Breast epithelium (tissue), 4 donors: ENCODE results near the gene PRH2. TPM values are rescaled to one million over a fixed set of nuclear protein-coding genes. Genes with fewer than 3 reads are reported as not detected.

ENCODE experiments used
- DNase-seq, 2 donors: peaks; one replicate each; pipeline ENCODE4 v3.0.0-alpha.2; 2019; ENCODE audit warnings: low spot score in 2 of 2
- H3K27ac ChIP-seq, 2 donors: fragments of 200-600 bp; sonication (generic) in 1 of 2; one replicate each; pipeline ENCODE4 v1.5.1; 2016 to 2019; ENCODE audit warnings: mild to moderate bottlenecking in 1 of 2
- H3K27me3 ChIP-seq, 2 donors: fragments of 200-600 bp; sonication (generic) in 1 of 2; one replicate each; pipeline versions ENCODE4 v1.5.1 to v1.6.0; 2017 to 2019; ENCODE audit warnings: control low read depth in 1 of 2, mild to moderate bottlenecking in 1 of 2
- H3K36me3 ChIP-seq: fragments of 200-600 bp; one replicate; pipeline ENCODE4 v1.5.1; 2019
- H3K4me1 ChIP-seq, 2 donors: fragments of 200-600 bp; sonication (generic); one replicate each; pipeline ENCODE4 v1.5.1; 2016 to 2019; ENCODE audit warnings: control low read depth in 1 of 2
- H3K4me3 ChIP-seq, 3 donors: fragments of 200-600 bp; sonication (generic); 1 replicate in 2 of 3; 2 replicates in 1 of 3; pipeline ENCODE4 v1.5.1; 2016 to 2019; ENCODE audit warnings: mild to moderate bottlenecking in 3 of 3, moderate library complexity in 2 of 3
- H3K9me3 ChIP-seq, 2 donors: fragments of 200-600 bp; sonication (generic) in 1 of 2; one replicate each; pipeline ENCODE4 v1.5.1; 2016 to 2019; ENCODE audit warnings: control low read depth in 1 of 2
- POLR2A ChIP-seq: fragments of 450-650 bp; IDR thresholded peaks from one replicate; pipeline ENCODE4 v1.6.1; 2016; ENCODE audit warnings: antibody characterized with exemption, mild to moderate bottlenecking, moderate library complexity
- POLR2AphosphoS5 ChIP-seq, 3 donors: sonication (generic); formaldehyde crosslinking; IDR thresholded peaks; one replicate each; pipeline ENCODE4 v1.6.1; 2017; ENCODE audit warnings: antibody characterized with exemption in 3 of 3
- intact Hi-C: fragments of 100-400 bp; cut with DNase I; formaldehyde crosslinking; loops from one replicate; pipeline ENCODE4 v1.15.1; 2023; ENCODE audit warnings: low total_unique reads
- total RNA-seq, 3 donors: library from RNA; depleted of rRNA; stranded (reverse); fragments of >200 nt; gene quantifications; one replicate each; pipeline ENCODE4 v1.1.0, GENCODE V29; 2016
- TF ChIP-seq, protein P1 (sequence below), 3 donors: fragments of 450-650 bp; IDR thresholded peaks; one replicate each; pipeline ENCODE4 v1.5.1; 2016 to 2017; ENCODE audit warnings: antibody characterized with exemption in 3 of 3, mild to moderate bottlenecking in 3 of 3, moderate library complexity in 3 of 3

Gene PRH2
- total RNA-seq, 3 donors from 2014 or later = not detected

DNA sequence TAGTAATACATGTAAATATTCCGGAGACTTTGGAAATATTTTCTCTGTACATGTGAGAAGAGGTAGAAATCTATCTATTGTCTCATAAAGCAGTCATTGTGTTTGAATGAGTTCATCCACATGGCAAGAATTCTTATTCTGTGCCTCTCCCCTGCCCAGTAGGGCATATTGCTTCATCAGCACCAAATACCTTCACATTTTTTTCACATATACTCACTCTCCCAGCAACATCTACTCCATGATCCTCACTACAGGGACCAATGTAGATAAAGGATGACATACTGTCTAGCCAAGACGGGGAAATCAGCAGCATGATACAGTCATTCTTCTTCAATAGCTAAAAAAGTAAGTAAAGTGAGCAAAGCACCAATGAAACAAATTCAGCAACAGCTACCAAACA lies 11.4 kb downstream of the PRH2 start:
- Histone ChIP-seq H3K27me3 (no peaks in the 10 kb centered on the region), H3K4me1 (no peaks in the 10 kb centered on the region), H3K9me3 (no peaks in the 10 kb centered on the region), H3K4me3 (no peak overlapping the region), H3K27ac (no peak overlapping the region), H3K36me3 (no peaks in the 10 kb centered on the region)
- no peak for TF ChIP-seq POLR2A
- TF ChIP-seq, protein P1, sequence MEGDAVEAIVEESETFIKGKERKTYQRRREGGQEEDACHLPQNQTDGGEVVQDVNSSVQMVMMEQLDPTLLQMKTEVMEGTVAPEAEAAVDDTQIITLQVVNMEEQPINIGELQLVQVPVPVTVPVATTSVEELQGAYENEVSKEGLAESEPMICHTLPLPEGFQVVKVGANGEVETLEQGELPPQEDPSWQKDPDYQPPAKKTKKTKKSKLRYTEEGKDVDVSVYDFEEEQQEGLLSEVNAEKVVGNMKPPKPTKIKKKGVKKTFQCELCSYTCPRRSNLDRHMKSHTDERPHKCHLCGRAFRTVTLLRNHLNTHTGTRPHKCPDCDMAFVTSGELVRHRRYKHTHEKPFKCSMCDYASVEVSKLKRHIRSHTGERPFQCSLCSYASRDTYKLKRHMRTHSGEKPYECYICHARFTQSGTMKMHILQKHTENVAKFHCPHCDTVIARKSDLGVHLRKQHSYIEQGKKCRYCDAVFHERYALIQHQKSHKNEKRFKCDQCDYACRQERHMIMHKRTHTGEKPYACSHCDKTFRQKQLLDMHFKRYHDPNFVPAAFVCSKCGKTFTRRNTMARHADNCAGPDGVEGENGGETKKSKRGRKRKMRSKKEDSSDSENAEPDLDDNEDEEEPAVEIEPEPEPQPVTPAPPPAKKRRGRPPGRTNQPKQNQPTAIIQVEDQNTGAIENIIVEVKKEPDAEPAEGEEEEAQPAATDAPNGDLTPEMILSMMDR (IDR thresholded peaks at IDR 0.05) = no peak
- no peak for TF ChIP-seq POLR2AphosphoS5 (IDR thresholded peaks at IDR 0.05)
- intact Hi-C loops = no loop called here
- no peak for DNase-seq

DNA sequence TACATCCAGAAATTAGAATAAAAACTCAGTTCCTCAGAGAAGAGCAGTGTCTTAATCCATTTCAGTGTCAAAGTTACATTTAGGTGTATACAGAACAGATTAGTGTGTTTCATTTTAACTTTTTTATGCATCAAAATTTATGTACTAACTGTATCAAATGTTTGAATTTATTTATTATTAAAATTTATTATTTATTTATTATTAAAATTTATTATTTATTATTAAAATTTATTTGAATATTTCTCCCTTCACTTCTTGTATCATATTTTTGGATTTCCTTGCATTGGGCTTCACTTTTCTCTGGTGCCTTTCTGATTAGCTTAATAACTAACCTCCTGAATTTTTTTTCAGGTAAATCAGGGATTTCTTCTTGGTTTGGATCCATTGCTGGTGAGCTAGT lies 12.3 kb downstream of the PRH2 start:
- TF ChIP-seq POLR2AphosphoS5 (IDR thresholded peaks at IDR 0.05) (no peak), POLR2A (no peak)
- TF ChIP-seq, protein P1 (IDR thresholded peaks at IDR 0.05) = no peak
- DNase-seq = no peak
- Histone ChIP-seq H3K9me3 (no peaks in the 10 kb centered on the region), H3K27me3 (no peaks in the 10 kb centered on the region), H3K27ac (no peak overlapping the region), H3K4me3 (no peak overlapping the region), H3K4me1 (no peaks in the 10 kb centered on the region), H3K36me3 (no peaks in the 10 kb centered on the region)
- intact Hi-C loops = no loop called here

DNA sequence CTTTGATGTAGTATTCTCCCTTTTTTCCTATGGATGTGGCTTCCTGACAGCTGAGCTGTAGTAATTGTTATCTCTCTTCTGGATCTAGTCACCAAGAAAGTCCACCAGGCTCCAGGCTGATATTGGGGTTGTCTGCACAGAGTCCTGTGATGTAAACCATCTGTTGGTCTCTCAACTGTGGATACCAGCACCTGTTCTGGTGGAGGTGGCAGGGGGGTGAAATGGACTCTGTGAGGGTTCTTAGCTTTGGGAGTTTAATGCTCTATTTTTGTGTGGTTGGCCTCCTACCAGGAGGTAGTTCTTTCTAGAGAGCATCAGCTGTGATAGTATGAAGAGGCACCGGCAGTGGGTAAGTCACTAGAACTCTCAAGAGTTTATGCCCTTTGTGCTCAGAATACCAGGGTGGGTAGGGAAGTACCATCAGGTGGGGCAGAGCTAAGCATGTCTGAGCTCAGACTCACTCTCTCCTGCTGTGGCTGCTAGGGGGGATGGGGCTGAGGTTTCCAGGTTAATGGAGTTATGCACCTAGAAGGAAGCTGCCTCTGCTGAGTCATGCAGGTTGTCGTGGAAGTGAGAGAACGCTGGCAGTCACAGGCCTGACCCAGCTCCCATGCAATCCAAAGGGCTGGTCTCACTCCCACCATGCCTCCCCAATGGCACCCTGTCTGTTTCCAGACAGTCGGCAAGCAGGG lies 13.0 kb downstream of the PRH2 start:
- no peak for DNase-seq
- intact Hi-C loops = no loop called here

DNA sequence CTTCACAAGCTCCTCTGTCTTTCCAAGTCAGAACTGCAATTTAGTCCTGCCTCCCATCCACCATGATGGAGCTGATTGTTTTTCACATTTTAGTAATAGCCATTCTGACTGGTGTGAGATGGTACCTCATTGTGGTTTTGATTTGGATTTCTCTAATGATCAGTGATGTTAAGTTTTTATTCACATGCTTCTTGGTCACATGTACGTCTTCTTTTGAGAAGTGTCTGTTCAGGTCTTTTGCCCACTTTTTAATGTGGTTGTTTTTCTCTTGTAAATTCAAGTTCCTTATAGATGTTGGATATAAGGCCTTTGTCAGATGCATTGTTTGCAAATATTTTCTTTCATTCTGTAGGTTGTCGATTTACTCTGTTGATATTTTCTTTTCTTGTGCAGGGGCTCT lies 14.1 kb downstream of the PRH2 start:
- intact Hi-C loops = no loop called here
- H3K27me3 ChIP-seq = no peaks in the 10 kb centered on the region
- no peak overlapping the region for H3K4me3 ChIP-seq
- no peak overlapping the region for H3K27ac ChIP-seq
- H3K36me3 ChIP-seq = no peaks in the 10 kb centered on the region
- H3K9me3 ChIP-seq = no peaks in the 10 kb centered on the region
- DNase-seq = no peak
- TF ChIP-seq POLR2AphosphoS5 (IDR thresholded peaks at IDR 0.05) = no peak
- no peak for TF ChIP-seq POLR2A
- TF ChIP-seq, protein P1 (IDR thresholded peaks at IDR 0.05) = no peak
- H3K4me1 ChIP-seq = no peaks in the 10 kb centered on the region

More for the DNA sequence above, 13.0 kb downstream of the PRH2 start:
- H3K9me3 ChIP-seq = no peaks in the 10 kb centered on the region
- no peaks in the 10 kb centered on the region for H3K4me1 ChIP-seq
- no peak overlapping the region for H3K27ac ChIP-seq
- H3K27me3 ChIP-seq = no peaks in the 10 kb centered on the region
- TF ChIP-seq POLR2AphosphoS5 (IDR thresholded peaks at IDR 0.05) (no peak), POLR2A (no peak)
- TF ChIP-seq, protein P1 (IDR thresholded peaks at IDR 0.05) = no peak
- no peak overlapping the region for H3K4me3 ChIP-seq
- no peaks in the 10 kb centered on the region for H3K36me3 ChIP-seq

DNA sequence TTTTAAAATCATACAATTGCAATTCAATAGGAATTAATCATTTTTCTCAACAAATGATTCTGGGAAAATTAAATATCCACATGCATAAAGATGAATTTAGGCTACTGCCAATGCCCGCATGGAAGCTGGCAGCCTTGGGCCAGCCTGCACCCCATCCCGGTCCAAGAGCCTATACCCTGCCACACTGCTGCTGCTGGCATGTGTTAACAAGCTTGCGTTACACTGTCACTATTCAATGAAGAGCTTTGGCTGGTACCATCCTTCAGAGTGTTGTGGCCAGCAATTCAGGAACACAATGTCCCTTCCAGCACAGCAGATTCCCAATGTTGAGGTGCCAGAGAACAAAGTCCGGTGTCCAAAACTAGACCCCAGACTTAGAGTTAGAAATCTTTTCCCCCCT lies 23.6 kb downstream of the PRH2 start:
- intact Hi-C loops = no loop called here

More for the DNA sequence above, 23.6 kb downstream of the PRH2 start:
- H3K36me3 ChIP-seq = no peaks in the 10 kb centered on the region
- no peak for DNase-seq
- H3K4me3 ChIP-seq = no peak overlapping the region
- no peaks in the 10 kb centered on the region for H3K4me1 ChIP-seq
- TF ChIP-seq, protein P1 (IDR thresholded peaks at IDR 0.05) = no peak
- TF ChIP-seq POLR2AphosphoS5 (IDR thresholded peaks at IDR 0.05) (no peak), POLR2A (no peak)
- no peaks in the 10 kb centered on the region for H3K27me3 ChIP-seq
- H3K9me3 ChIP-seq = peaks cover 0 to 10% of the 10 kb centered on the region in 2 donors
- H3K27ac ChIP-seq = no peak overlapping the region
